Keratinocyte (primary cell): ENCODE data around the gene UBE2D4. TPM values are rescaled to one million over a fixed set of nuclear protein-coding genes. Genes with fewer than 3 reads are reported as not detected.

Experiments
- DNase-seq: peaks from one replicate; pipeline ENCODE4 v3.0.0-alpha.2; 2011; ENCODE audit warnings: low read depth, missing footprints, low spot score
- FAIRE-seq: peaks from 2 replicates; lab custom pipeline; 2011; peaks lifted over from hg19 to GRCh38; lab: Jason Lieb, UNC
- H2AFZ ChIP-seq: 2 replicates; pipeline ENCODE4 v1.6.0; 2012; ENCODE audit warnings: low read length, control low read depth, inconsistent platforms; ENCODE audit not compliant: control insufficient read depth
- H3K27ac ChIP-seq: 2 replicates; pipeline ENCODE4 v1.5.1; 2011; ENCODE audit warnings: low read length; ENCODE audit not compliant: control insufficient read depth, insufficient read depth
- H3K27me3 ChIP-seq: 3 replicates; pipeline ENCODE4 v1.6.0; 2011; ENCODE audit warnings: low read length; ENCODE audit not compliant: control insufficient read depth, insufficient read depth; ENCODE audit errors: extremely low read depth
- H3K36me3 ChIP-seq, 2 experiments: 2 replicates in 1 of 2; 3 replicates in 1 of 2; pipeline ENCODE4 v1.5.1; 2011; ENCODE audit warnings: low read length in 2 of 2, mild to moderate bottlenecking in 1 of 2; ENCODE audit not compliant: control insufficient read depth in 2 of 2, insufficient read depth in 2 of 2; ENCODE audit errors: extremely low read depth in 1 of 2
- H3K4me1 ChIP-seq: 3 replicates; pipeline ENCODE4 v1.5.1; 2011; ENCODE audit warnings: low read length; ENCODE audit not compliant: control insufficient read depth, insufficient read depth; ENCODE audit errors: extremely low read depth
- H3K4me2 ChIP-seq: 3 replicates; pipeline ENCODE4 v1.6.0; 2011; ENCODE audit warnings: low read depth, low read length; ENCODE audit not compliant: control insufficient read depth, insufficient read depth; ENCODE audit errors: extremely low read depth
- H3K4me3 ChIP-seq, 3 experiments: fragments of 200-600 bp in 1 of 3; sonication (generic) in 1 of 3; 2 replicates in 2 of 3; 3 replicates in 1 of 3; pipeline ENCODE4 v1.5.1; 2011 to 2016; ENCODE audit warnings: low read length in 3 of 3, mild to moderate bottlenecking in 3 of 3, control low read depth in 2 of 3, inconsistent platforms in 1 of 3, low read depth in 1 of 3, mixed read lengths in 1 of 3, mixed run types in 1 of 3, moderate library complexity in 1 of 3; ENCODE audit not compliant: control insufficient read depth in 2 of 3, insufficient read depth in 2 of 3; ENCODE audit errors: extremely low read depth in 1 of 3
- H3K79me2 ChIP-seq: 2 replicates; pipeline ENCODE4 v1.6.0; 2012; ENCODE audit warnings: low read length; ENCODE audit not compliant: control insufficient read depth, insufficient read depth
- H3K9ac ChIP-seq: 3 replicates; pipeline ENCODE4 v1.6.0; 2011; ENCODE audit warnings: low read length; ENCODE audit not compliant: control insufficient read depth, insufficient read depth; ENCODE audit errors: extremely low read depth
- H3K9me1 ChIP-seq: 3 replicates; pipeline ENCODE4 v1.6.0; 2011; ENCODE audit warnings: low read length; ENCODE audit not compliant: control insufficient read depth, insufficient read depth; ENCODE audit errors: extremely low read depth
- H3K9me3 ChIP-seq: 2 replicates; pipeline ENCODE4 v1.5.1; 2012; ENCODE audit warnings: low read depth, low read length; ENCODE audit not compliant: control insufficient read depth
- H4K20me1 ChIP-seq: 3 replicates; pipeline ENCODE4 v1.6.0; 2011; ENCODE audit warnings: low read length; ENCODE audit not compliant: control insufficient read depth, insufficient read depth; ENCODE audit errors: extremely low read depth
- EZH2 ChIP-seq: IDR thresholded peaks from one replicate; pipeline ENCODE4 v1.6.1; 2012; ENCODE audit warnings: inconsistent platforms, mild to moderate bottlenecking, low read length, moderate library complexity
- dilution Hi-C: fragments of 300-500 bp; cut with MboI; formaldehyde crosslinking; loops from one replicate; pipeline ENCODE4 v1.7.0; 2020; ENCODE audit warnings: low sequenced_read_pairs; ENCODE audit not compliant: extremely low pct_ligation_motif_present
- polyA plus RNA-seq, 5 experiments: library from polyadenylated mRNA; depleted of rRNA in 3 of 5; stranded (reverse) in 3 of 5; stranded (forward) in 1 of 5; unstranded in 1 of 5; fragments of >200 nt; gene quantifications; 1 replicate in 1 of 5; 2 replicates in 3 of 5; 3 replicates in 1 of 5; pipeline versions ENCODE4 v1.2.1 to v1.2.3, GENCODE V29; 2011 to 2012; ENCODE audit warnings: missing spikeins in 2 of 5, low read depth in 1 of 5, low replicate concordance in 1 of 5
- TF ChIP-seq, protein P1 (sequence below), 3 experiments: IDR thresholded peaks in 1 of 3; conservative IDR thresholded peaks in 1 of 3; optimal IDR thresholded peaks in 1 of 3; 2 replicates in 2 of 3; 3 replicates in 1 of 3; pipeline versions ENCODE3 to v1.5.1; 2011; ENCODE audit warnings: low read length in 3 of 3, mild to moderate bottlenecking in 3 of 3, moderate library complexity in 2 of 3, control low read depth in 1 of 3, inconsistent platforms in 1 of 3; ENCODE audit not compliant: insufficient read depth in 2 of 3; ENCODE audit errors: extremely low read depth in 1 of 3

Gene UBE2D4
- polyA plus RNA-seq, 1 donor (not counting 4 experiments of a cell fraction or from before 2014, with no cell fraction given): 8.1 TPM

DNA sequence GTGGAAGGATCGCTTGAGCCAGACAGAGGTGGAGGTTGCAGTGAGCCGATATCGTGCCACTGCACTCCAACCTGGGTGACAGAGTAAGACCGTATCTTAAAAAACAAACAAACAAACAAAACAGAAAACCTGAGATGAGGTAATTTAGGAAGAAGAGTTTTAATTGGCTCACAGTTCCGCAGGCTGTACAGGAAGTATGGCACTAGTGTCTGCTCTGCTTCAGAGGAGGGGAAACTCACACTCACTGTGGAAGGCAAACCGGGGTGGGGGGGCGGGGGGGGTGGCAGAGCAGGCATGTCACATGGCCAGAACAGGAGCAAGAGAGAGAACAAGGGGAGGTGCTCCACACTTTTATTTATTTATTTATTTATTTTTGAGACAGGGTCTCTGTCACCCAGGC, 5.1 kb downstream of the UBE2D4 start:
- Histone ChIP-seq H3K4me1 (peaks cover 4% of the 10 kb centered on the region), H3K9ac (no peak overlapping the region), H3K79me2 (no peaks in the 10 kb centered on the region), H3K4me2 (no peak overlapping the region), H3K36me3 (no peaks in the 10 kb centered on the region), H3K4me3 (no peak overlapping the region), H3K9me3 (no peaks in the 10 kb centered on the region), H4K20me1 (no peaks in the 10 kb centered on the region), H3K27me3 (no peaks in the 10 kb centered on the region), H3K9me1 (no peaks in the 10 kb centered on the region), H2AFZ (no peak overlapping the region), H3K27ac (no peak overlapping the region)
- dilution Hi-C loops: no loop called here
- DNase-seq: no peak
- TF ChIP-seq, protein P1, sequence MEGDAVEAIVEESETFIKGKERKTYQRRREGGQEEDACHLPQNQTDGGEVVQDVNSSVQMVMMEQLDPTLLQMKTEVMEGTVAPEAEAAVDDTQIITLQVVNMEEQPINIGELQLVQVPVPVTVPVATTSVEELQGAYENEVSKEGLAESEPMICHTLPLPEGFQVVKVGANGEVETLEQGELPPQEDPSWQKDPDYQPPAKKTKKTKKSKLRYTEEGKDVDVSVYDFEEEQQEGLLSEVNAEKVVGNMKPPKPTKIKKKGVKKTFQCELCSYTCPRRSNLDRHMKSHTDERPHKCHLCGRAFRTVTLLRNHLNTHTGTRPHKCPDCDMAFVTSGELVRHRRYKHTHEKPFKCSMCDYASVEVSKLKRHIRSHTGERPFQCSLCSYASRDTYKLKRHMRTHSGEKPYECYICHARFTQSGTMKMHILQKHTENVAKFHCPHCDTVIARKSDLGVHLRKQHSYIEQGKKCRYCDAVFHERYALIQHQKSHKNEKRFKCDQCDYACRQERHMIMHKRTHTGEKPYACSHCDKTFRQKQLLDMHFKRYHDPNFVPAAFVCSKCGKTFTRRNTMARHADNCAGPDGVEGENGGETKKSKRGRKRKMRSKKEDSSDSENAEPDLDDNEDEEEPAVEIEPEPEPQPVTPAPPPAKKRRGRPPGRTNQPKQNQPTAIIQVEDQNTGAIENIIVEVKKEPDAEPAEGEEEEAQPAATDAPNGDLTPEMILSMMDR (optimal IDR thresholded peaks at IDR 0.05 in 1 of 3, IDR thresholded peaks at IDR 0.05 in 1 of 3, conservative IDR thresholded peaks at IDR 0.05 in 1 of 3; ENCODE audit: extremely low read depth in 1 of 3, insufficient read depth in 2 of 3, low read length in 3 of 3): no peak
- TF ChIP-seq EZH2: no peak
- FAIRE-seq: no peak

DNA sequence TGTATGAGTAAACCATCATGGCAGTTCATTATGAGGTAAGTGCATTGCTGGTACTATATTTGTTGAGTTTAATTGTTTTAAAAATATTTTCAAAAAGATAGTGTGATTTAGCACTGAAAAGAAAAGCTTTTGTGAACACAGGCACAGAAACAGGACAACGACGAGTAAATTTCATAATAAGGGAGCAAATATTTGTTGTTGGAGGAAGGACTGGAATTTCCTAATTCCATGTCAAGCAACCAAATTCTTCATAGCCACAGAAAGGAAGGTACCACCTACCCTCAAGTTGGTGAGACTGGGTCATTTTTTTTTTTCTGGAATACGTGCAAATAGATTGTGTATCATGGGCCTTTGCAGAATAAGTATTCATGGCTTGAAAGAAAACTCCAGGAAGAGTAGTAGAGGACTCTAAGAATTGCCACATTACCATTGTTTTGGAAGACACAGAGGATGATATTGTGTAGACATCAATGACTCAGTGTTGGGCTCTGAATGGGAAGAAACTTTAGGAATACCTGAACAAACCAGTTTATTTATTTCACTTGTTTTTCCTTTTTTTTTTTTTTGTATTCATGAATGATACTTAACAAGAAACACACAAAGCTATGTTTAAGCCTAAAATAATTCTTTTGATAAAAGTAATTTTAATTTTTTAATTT, 7.8 kb downstream of the UBE2D4 start:
- Histone ChIP-seq H3K27ac (no peak overlapping the region), H3K9ac (no peak overlapping the region), H3K36me3 (no peaks in the 10 kb centered on the region), H4K20me1 (no peaks in the 10 kb centered on the region), H3K27me3 (no peaks in the 10 kb centered on the region), H3K4me1 (no peaks in the 10 kb centered on the region), H3K79me2 (no peaks in the 10 kb centered on the region), H3K4me2 (no peak overlapping the region), H3K9me1 (no peaks in the 10 kb centered on the region), H2AFZ (no peak overlapping the region), H3K4me3 (no peak overlapping the region), H3K9me3 (no peaks in the 10 kb centered on the region)
- TF ChIP-seq, protein P1 (optimal IDR thresholded peaks at IDR 0.05 in 1 of 3, IDR thresholded peaks at IDR 0.05 in 1 of 3, conservative IDR thresholded peaks at IDR 0.05 in 1 of 3; ENCODE audit: extremely low read depth in 1 of 3, insufficient read depth in 2 of 3, low read length in 3 of 3): no peak
- no peak for TF ChIP-seq EZH2
- dilution Hi-C loops: no loop called here
- DNase-seq (no peak), FAIRE-seq (no peak)
